ENCODE results near the gene LDLRAD4.

- TF ChIP-seq EHMT2 (IDR thresholded peaks at IDR 0.05) = no peak
- no peak for TF ChIP-seq SIN3A (IDR thresholded peaks at IDR 0.05; ENCODE audit: borderline replicate concordance in 2 of 2, control insufficient read depth in 1 of 2, low read depth in 2 of 2, low read length in 2 of 2)
- TF ChIP-seq E2F6 (IDR thresholded peaks at IDR 0.05; ENCODE audit: borderline replicate concordance in 1 of 2, extremely low read depth in 1 of 2, insufficient read depth in 1 of 2, insufficient read length in 1 of 2, low read depth in 1 of 2, low read length in 1 of 2, poor library complexity in 1 of 2, severe bottlenecking in 1 of 2) = no peak
- TF ChIP-seq FOXA3 (CRISPR knock-in tag; conservative IDR thresholded peaks at IDR 0.05 in 1 of 2, IDR thresholded peaks at IDR 0.05 in 1 of 2) = no peak
- TF ChIP-seq TRIM25 (IDR thresholded peaks at IDR 0.05; ENCODE audit: borderline replicate concordance) = no peak
- TF ChIP-seq ZNF175 (CRISPR knock-in tag; IDR thresholded peaks at IDR 0.05; ENCODE audit: low read depth) = no peak
These were observed 199.6 kb downstream of the LDLRAD4 start for GRCh38 chr18:13418013-13418710.

All from K562 (cell line).